Activated CD8-positive, alpha-beta memory T cell treated with anti-CD3 and anti-CD28 coated beads for 1 hour (primary cell): ENCODE results near the gene HGFAC.
"Not testable (repeated sequence)": the region's sequence is repeated elsewhere in the genome, so short reads cannot be mapped to it uniquely, and the experiment has no call there.

Experiments used
- DNase-seq, 2 donors: peaks; one replicate each; pipeline ENCODE4 v3.0.0-alpha.2; 2020; ENCODE audit warnings: low read depth in 1 of 2; ENCODE audit errors: extremely low read depth in 1 of 2

Gene HGFAC

GRCh38 chr4:3410401-3411135, 31.2 kb upstream of the HGFAC start:
- DNase-seq = no peak

GRCh38 chr4:3411190-3411589, 30.6 kb upstream of the HGFAC start:
- not testable (repeated sequence) for DNase-seq

- no peak for DNase-seq
Measured at GRCh38 chr4:3411676-3412075, 30.1 kb upstream of the HGFAC start.

- DNase-seq = no peak
Measured at GRCh38 chr4:3412257-3413020, 29.3 kb upstream of the HGFAC start.

- no peak for DNase-seq
Measured at GRCh38 chr4:3413217-3413671, 28.5 kb upstream of the HGFAC start.

GRCh38 chr4:3413675-3414420, 27.9 kb upstream of the HGFAC start:
- DNase-seq = no peak

- DNase-seq = no peak
Measured at GRCh38 chr4:3414421-3415279, 27.1 kb upstream of the HGFAC start.

GRCh38 chr4:3415471-3416141, 26.2 kb upstream of the HGFAC start:
- DNase-seq = no peak

- DNase-seq = no peak
Measured at GRCh38 chr4:3416270-3416669, 25.5 kb upstream of the HGFAC start.

- no peak for DNase-seq
Measured at GRCh38 chr4:3416821-3417221, 24.9 kb upstream of the HGFAC start.

GRCh38 chr4:3417448-3417847, 24.3 kb upstream of the HGFAC start:
- no peak for DNase-seq

- no peak for DNase-seq
Measured at GRCh38 chr4:3418029-3418762, 23.6 kb upstream of the HGFAC start.

GRCh38 chr4:3419836-3420605, 21.7 kb upstream of the HGFAC start:
- no peak for DNase-seq

- no peak for DNase-seq
Measured at GRCh38 chr4:3420606-3420955, 21.2 kb upstream of the HGFAC start.

GRCh38 chr4:3420956-3421355, 20.8 kb upstream of the HGFAC start:
- DNase-seq = no peak

- DNase-seq = no peak
Measured at GRCh38 chr4:3421470-3421869, 20.3 kb upstream of the HGFAC start.

- no peak for DNase-seq
Measured at GRCh38 chr4:3422241-3422801, 19.4 kb upstream of the HGFAC start.

GRCh38 chr4:3422808-3423297, 18.9 kb upstream of the HGFAC start:
- DNase-seq = no peak
